ENCODE results near the gene MRPL23.
"Not testable (repeated sequence)": the region's sequence is repeated elsewhere in the genome, so short reads cannot be mapped to it uniquely, and the experiment has no call there.

Gene MRPL23

GRCh38 chr11:1934335-1935155, 12.6 kb upstream of the MRPL23 start:
- no peak for DNase-seq

- no peak for DNase-seq
Observed at GRCh38 chr11:1935156-1936071, 11.7 kb upstream of the MRPL23 start.

GRCh38 chr11:1936072-1936780, 10.9 kb upstream of the MRPL23 start:
- DNase-seq: no peak

- DNase-seq: no peak
Observed at GRCh38 chr11:1936781-1937615, 10.1 kb upstream of the MRPL23 start.

GRCh38 chr11:1937616-1938342, 9.4 kb upstream of the MRPL23 start:
- DNase-seq: no peak

- DNase-seq: no peak
Observed at GRCh38 chr11:1938343-1939005, 8.7 kb upstream of the MRPL23 start.

- no peak for DNase-seq
Observed at GRCh38 chr11:1939006-1939625, 8.0 kb upstream of the MRPL23 start.

GRCh38 chr11:1939788-1940187, 7.3 kb upstream of the MRPL23 start:
- DNase-seq: not testable (repeated sequence)

GRCh38 chr11:1942558-1943260, 4.4 kb upstream of the MRPL23 start:
- no peak for DNase-seq

- no peak for DNase-seq
Observed at GRCh38 chr11:1943576-1943975, 3.6 kb upstream of the MRPL23 start.

- DNase-seq: no peak
Observed at GRCh38 chr11:1943977-1944376, 3.2 kb upstream of the MRPL23 start.

- DNase-seq: no peak
Observed at GRCh38 chr11:1947592-1948237, 583 bp downstream of the MRPL23 start.

GRCh38 chr11:1948389-1948788, 1.3 kb downstream of the MRPL23 start:
- DNase-seq: no peak

- no peak for DNase-seq
Observed at GRCh38 chr11:1949302-1949701, 2.2 kb downstream of the MRPL23 start.

- no peak for DNase-seq
Observed at GRCh38 chr11:1949922-1950321, 2.8 kb downstream of the MRPL23 start.

- DNase-seq: no peak
Observed at GRCh38 chr11:1952806-1953482, 5.8 kb downstream of the MRPL23 start.

- DNase-seq: no peak
Observed at GRCh38 chr11:1953489-1954266, 6.5 kb downstream of the MRPL23 start.

GRCh38 chr11:1958367-1958766, 11.2 kb downstream of the MRPL23 start:
- DNase-seq: no peak

Measured in stimulated activated naive CD4-positive, alpha-beta T cell (primary cell).